HPDE6-E6E7 (cell line): ENCODE measurements around the gene NCKAP5.

Experiments used
- DNase-seq: peaks from one replicate; pipeline ENCODE4 v3.0.0; 2011; ENCODE audit warnings: missing footprints; ENCODE audit errors: extremely low spot score

Gene NCKAP5

DNA sequence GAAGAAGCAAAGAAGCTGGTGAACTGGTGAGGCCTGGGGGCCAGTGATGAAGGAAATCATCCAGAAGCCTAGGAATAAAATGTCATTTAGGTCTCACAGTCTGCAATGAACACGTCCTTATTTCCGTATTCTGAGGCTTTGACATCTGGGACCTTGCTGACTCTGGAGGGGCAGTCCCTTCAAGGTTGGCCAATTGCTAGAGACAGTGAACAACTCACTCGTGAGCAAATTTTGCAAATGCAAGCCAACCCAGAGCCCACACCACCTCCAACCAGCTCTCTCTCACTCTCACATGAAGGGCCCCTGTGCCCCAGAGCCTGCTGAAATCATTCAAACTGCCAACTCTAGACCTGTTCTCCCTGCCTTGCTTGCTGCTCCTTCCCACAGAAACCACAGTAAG is 619.2 kb downstream of the NCKAP5 start:
- no peak for DNase-seq

DNA sequence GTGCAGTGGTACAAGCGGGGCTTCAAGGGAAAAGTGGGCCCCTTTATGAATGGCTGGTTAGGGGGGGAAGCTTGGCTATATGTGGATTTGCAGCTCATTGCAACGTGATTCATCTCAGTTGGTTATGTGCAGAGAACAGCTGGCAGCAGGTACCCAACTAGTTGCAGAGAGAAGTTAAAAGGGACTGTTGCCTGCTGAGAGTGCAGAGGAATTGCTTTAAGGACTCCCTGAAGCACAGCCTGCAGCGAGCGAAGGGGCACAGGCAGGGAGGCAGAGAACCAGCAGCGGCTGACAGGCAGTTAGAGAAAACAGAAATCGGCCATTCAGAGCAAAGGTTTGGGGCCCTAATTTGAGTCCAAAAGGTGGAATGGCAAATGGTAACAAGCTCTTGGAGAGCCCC is 620.1 kb downstream of the NCKAP5 start:
- no peak for DNase-seq

DNA sequence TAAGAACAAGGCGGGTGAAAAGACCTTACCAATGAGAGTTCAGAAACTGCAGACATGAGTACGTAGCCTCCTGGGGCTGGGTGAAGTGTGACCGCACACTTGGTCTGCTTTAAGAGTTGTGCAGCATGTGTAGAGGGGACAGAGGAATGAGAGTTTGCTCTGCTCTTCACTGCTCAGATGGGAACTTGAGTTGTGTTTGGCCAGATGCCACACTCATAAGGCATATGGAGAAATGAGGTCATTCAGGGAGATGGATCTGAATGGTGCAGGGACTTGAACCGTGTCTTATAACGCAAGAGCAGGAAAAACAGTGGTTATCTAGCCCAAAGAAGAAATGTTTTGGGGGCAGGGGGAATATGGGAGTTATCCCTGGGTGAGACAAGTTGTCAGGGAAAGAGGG is 624.4 kb downstream of the NCKAP5 start:
- DNase-seq: no peak

DNA sequence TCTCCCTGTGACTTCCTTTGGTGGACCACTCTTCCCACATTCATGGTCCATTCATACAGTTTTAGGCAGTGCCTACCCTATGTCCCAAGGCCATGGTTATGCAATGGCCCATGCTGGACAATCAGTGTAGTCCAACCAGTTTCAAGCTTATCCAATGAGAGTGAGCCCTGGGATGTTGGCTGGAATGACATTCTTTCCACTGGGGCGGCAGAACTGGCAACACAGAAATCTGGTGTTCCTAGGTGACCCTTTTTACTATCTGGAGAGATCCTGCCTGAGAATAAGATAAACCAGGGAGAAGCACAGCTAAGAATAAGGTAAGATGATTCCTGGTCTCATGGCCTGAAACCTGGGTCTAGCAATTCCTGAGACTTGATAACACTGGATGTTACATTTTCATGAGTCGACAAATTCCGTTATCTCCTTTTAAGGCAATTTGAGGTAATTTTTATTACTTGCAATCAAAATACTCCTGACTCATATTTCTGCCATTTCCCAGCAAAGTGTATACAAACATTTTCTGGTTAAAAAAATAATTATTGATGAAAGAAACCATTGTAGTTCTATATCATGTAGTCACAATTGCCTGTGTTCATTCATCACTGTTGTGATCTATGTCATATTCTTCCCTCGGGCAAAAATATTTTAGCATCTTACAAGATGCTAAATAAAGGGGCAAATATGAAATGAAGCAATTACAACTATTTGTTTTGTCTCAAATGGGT is 626.8 kb downstream of the NCKAP5 start:
- no peak for DNase-seq

DNA sequence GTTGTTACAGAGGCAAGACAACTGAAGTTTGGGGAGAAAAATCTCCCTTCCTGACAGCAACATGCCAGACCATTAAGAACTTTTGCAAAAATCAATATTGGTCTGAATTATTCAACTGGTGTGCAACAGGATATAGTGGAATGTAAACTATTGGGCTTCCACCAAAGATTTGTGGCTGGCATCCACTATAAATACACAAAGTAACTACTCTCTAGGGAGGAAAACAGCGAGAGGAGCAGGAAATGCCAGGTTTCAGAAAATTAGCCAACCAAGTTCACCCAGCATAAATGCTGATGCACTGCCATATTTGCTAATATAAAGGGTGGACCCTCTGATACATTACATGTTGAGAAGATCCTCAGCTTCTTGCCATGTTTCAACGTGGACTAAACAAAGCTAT is 630.6 kb downstream of the NCKAP5 start:
- DNase-seq: no peak

DNA sequence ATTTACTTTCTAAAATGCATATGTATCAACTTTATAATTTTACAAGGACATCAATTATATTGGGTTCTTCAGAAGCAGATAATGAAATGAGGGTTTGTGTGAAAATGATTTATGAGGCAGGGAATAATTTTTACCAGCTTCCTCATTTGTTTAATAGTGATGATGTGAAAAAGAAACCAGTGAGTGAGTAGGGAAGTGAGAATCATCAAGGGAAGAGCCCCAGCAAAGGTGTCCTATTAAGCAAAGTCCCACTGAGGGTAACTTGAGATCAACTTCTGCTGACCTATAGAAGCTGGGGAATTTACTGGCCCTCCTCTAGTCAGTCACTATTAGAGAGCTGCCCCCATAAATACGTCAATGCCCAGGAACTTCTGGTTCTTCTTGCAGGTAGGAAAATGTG is 631.5 kb downstream of the NCKAP5 start:
- DNase-seq: no peak

DNA sequence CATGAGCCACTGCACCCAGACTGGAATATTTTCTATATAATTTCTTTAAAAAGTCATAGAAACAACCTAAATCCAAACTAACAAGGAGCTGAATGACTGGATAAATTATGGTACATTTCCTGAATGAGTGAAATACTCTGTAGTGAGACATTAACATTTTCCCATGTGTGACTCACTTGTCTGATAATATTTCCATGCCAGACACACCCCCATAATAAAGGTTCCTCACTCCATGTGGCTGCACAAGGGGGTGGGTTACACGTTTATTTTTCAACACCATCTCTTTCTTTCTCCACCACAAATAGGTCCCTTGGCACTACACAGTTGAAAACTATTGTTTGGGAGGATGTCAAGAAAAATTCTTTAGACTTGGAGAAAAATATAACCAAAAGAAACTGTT is 632.0 kb downstream of the NCKAP5 start:
- DNase-seq: no peak

DNA sequence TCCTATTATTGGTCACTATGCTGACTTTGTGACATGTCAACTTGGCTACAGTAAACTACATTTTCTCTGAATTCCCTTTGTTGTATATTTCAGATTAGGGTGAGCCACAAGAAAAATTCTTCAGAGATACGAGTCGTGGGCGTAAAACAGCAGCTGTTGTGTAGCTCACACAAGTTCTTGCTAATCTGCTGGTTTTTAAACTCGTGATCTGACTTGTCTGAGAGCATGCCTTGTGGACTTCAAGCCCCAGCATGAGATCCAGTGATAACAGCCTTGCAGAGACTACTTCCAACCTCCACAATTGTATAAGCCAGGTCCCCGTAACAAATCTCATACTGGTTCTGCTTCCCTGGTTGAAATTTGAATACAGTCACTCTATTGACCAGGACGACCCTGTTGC is 638.5 kb downstream of the NCKAP5 start:
- DNase-seq: no peak

DNA sequence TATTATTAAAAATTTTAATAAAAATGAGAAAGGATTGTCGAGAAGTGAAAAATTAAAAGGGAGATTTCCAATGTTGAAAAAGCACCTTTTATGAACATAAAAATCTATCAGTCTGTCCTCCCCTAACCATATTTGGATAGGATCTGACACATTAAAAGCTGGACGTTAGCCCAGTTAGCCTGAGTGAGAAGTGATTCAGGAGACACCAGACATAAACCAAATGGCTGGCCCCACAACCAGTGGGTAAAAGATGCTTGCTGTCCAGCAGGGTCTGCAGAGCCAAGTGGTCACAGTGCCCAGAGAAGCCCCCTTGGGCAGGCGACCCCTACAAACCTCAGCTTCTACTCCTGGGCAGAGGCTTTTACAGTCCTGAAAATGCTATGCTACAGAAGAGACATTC is 644.5 kb downstream of the NCKAP5 start:
- no peak for DNase-seq

DNA sequence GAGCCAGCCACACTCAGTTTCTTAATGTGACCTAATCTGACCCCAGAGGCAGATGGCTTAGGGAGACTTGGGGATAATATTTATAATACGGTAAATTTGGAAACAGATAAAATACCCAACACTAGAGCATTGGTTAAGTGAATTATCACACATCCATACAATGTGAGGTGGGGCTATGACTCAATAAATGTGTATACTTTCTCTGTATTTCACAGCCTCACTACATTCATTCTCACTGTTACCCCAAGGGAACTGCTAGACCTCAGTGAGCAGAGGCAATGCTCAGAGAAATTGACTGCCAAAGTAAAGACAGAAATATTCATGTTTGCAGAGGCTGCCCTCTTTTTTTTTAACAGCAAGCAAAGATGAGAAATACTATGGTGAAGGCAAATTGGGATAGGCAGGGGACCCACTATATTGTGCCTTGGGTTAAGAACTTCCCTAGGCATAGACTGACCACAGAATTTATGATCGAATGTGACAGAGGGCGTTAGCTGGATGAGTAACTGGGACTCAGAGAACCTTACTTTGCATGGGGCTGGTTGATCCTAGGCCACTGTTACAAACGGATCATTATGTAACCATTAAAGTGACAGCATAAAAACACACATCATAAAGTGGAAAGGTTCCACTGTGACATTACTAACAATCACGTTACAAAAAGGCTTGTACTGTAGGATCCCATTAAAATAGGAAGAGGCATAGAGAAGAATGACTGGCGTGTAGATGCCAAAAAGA is 652.3 kb downstream of the NCKAP5 start:
- DNase-seq: no peak

DNA sequence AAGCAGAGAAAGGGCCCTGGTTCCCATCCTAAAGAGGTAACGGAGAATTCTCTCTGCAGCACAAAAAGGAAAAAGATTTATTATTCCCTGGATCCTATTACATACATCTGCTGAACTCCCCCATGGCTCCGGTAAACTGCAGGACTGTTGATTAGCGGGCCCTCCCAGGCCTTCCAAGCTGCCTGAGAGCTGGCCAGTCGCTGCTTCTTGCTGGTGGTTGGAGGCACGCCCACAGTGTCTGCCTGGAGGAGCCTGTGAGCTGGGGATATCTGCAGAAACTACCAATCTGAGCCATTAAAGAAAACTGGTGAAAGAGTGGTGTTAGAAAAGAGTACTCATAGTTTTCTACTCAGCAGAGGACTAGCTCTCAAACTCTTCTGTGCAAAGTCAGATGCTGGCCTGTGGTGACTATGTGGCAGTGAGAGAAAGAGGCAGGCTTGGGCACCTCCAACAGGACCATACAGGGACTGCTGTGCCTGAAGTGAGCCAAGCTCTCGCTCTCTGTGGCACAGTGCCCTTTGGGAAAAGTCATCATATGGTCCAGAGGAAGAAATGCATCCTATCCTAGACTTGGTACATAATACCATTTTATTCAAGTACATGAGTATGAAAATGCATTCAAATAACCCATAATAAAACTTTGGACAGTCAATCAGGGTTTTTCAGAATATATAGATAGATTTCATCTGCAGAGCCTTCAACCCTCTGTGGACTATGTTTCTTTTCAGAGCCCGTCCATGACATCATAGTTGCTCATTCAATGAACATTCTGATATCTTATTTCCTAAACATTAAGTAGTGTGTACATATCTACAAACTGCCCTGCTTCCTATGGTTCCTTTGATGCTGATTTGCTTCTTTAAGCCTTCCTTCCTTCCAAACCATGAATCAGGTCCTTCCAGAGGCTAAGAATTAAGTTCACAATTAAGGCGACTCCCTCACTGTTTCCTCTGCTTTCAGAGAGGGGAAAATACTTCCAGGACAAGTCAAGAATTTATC is 656.2 kb downstream of the NCKAP5 start:
- DNase-seq: no peak

DNA sequence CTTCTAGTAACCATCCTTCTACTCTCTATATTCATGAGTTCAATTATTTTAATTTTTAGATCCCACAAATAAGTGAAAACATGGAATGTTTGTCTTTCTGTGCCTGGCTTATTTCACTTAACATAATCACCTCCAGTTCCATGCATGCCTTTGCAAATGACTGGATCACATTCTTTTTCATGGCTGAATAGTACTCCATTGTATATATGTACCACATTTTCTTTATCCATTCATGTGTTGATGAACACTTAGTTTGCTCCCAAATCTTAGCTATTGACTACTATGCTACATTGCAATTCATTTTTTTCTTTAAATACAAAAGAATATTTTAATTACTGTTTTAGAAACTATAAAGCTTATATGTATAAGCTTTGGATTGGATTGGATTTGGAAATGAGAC is 657.8 kb downstream of the NCKAP5 start:
- no peak for DNase-seq

DNA sequence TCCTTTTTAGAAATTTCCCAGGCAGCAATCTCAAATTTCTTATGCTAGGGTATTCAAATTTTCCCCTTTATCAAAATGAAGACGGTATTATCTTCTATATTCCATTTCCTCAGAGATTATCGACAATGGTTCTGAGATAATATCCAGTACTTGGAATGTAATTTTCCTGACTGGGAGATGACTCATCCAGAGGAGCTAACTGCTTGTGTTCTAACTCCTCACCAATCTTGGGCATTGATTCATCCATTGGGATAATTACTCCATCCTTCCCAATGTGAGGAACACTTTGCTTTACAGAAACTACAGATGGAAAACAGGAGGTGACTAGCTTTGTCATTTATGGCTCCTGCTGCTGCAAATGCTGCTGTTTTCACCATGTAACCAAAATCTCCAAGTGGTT is 658.8 kb downstream of the NCKAP5 start:
- no peak for DNase-seq

DNA sequence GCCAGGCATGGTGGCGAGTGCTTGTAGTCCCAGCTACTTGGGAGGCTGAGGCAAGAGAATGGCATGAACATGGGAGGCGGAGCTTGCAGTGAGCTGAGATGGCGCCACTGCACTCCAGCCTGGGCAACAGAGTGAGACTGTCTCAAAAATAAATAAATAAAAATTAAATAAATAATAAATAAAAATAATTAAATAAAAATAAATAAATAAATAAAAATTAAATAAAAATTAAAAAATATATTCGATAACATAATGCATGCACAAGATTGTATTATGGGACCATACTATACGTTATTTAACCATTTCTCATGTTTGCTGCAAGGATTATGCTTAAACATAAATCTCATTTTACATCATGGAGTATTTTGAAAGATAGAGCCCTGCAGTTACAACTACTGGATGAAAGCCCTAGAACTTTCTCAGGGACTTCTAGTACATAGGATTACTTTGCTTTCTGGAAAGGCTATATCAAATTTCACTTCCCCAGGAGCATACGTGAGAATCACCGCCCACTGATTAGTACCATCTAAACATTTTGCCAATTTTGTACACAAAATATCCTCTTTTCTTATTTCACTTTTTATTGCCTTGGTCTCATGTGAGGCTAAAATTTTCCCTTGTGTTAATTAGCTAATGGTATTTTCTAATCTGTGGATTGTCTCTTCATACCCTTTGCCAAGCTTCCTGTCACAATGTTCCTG is 664.0 kb downstream of the NCKAP5 start:
- DNase-seq: no peak

DNA sequence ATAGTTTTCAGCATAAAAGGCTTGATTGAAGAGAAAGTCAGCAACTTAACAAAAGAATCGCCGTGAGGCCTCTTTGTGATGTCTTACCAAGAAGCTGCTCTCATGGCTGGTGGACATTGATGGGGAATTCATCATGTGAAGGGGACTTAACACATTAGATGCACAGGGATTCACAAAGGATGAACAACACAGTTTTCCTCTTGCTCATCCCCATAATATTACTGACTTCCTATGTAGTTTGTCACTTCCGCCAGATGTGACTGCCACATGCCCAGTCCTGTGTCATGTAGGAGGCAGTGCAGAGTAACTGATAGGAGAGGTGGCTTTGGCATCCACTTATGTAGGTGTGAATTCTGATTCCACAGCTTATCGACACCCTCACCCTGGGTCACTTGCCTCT is 665.6 kb downstream of the NCKAP5 start:
- no peak for DNase-seq

DNA sequence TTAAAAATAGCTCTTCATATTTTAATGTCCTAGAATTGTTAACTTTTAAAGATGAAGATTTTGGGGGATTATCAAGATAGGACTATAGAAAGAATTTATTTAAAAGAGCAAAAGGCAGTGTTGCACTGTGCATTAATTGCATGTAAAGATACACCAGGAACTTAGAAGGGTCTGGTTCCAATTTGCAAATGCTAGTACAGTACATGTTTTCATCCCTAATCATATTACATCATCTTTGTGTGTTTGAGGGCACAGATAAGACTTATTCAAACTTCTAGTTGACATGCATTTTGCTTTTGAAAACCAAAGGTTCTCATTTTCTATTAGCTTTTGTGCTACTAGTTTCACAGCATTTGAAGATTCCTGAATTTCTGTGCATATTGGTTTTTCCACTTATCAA is 666.6 kb downstream of the NCKAP5 start:
- no peak for DNase-seq

DNA sequence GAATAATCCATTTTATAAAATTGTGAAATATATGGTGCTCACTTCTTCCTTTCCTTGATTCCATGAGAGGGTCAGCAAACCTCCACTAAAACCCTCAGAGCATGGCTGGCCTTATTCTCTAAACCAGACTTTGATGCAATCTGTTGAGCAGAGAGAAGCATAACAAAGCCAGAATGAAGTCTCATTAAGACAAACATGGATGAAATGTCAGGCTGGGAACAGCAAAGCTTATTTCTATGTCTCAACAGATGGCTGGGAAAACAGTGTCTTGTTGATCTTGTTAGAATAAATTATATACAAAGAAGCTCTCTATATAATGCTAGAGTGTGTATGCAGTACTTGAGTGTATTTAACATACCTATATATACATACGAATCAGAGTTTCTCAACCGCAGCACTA is 671.2 kb downstream of the NCKAP5 start:
- no peak for DNase-seq

DNA sequence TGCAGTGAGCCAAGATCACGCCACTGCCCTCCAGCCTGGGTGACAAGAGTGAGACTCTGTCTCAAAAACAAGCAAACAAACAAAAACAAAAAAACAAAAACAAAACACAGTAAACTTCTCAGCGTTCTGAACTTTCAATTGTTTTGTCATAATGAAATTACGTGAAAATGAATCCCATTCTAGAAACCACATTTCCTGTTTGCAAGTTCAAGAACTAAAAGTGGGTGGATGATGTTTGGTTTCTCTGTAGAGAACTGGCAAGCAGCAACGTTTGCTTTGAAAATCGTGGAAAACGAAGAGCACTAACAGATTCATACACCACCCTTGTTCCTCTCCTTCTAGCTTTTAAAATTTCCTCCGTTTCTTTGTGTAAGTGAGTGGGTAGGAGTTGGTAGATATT is 672.2 kb downstream of the NCKAP5 start:
- no peak for DNase-seq

DNA sequence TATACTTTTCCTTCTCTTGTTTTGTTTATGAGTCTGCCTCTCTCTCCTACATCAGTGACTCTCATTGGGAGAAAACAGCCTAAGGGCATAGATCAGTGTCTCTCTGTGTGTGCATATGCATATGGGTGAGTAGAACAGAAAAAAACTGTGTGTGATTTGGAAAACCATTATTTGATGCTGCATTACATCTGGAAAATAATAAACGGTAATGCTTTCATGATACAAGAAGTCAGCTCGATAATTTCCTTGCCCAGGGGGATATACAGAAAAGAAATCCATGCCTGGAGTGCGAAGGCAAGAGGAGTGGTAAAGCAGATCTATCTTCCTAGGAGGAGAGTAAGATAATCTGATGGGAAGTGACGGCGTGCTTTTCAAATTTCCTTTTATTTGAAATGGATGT is 676.8 kb downstream of the NCKAP5 start:
- DNase-seq: no peak

DNA sequence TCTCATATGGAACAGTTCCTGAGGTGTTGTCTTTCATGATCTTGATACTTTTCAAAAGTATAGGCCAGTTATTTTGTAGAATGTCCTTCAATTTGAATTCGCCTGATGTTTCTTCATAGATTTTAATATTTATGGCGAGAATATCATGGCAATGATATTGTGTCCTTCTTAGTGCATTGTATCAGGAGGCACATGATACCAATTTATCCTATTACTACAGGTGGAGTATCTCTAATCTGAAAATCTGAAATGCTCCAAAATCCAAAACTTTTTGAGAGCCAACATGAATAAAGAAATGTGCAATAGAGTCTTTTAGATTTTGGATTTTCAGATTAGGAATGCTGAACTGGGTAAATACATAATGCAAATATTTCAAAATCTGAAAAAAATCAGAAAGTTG is 681.7 kb downstream of the NCKAP5 start:
- no peak for DNase-seq

DNA sequence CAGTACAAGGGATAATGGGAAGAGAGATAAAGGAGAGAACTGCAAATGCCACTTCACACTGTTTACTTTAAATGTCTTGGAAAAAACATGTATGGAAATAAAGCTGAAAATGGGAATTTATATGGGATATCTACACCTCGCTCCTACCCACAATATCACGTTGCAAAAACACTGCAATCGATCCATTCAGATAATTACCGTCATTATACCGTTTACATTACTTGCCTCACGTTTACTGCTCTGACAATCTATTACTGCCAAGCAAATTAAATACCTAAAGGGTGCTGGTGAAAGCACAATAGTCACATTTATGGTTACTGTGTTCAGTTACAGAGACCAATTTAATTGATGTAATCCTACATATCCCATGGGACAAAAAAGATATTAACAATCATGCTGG is 683.6 kb downstream of the NCKAP5 start:
- no peak for DNase-seq

DNA sequence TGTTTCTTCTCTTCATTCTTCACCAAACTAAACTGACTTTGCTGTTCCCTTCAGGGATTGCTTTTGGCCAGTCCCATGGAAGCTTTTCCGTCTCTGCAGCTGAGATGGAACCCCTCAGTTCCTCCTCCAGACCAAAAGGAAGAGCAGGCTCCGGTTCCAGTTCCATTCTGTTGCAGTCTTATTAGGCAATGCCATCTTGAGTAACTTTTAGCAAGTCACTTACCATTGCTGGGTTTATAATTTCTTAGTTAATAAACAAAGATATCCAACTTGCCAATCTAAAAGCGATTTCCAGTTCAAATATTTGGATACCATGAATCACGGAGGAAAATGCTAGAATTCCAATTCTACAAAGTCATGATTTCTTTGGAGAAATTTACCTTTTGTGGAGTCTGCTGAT is 684.0 kb downstream of the NCKAP5 start:
- DNase-seq: no peak
